Lower leg skin (tissue), 4 donors: ENCODE data around the gene TM9SF4. TPM values are rescaled to one million over a fixed set of nuclear protein-coding genes. Genes with fewer than 3 reads are reported as not detected.

ENCODE experiments used
- DNase-seq, 2 donors: peaks; one replicate each; pipeline ENCODE4 v3.0.0-alpha.2; 2019; ENCODE audit warnings: low spot score in 2 of 2
- H3K4me3 ChIP-seq: fragments of 200-600 bp; sonication (generic); 2 replicates; pipeline ENCODE4 v1.5.1; 2017; ENCODE audit warnings: mild to moderate bottlenecking, low read depth; ENCODE audit not compliant: poor library complexity, severe bottlenecking
- POLR2A ChIP-seq, 2 donors: fragments of 450-650 bp; IDR thresholded peaks; one replicate each; pipeline ENCODE4 v1.6.1; 2016 to 2017; ENCODE audit warnings: antibody characterized with exemption in 2 of 2, mild to moderate bottlenecking in 1 of 2, moderate library complexity in 1 of 2
- WGBS, 2 donors: methylation state at CpG; one replicate each; pipeline ENCODE4 v1.1.5; 2018; 5-methylcytosine and 5-hydroxymethylcytosine counted together
- intact Hi-C: fragments of 100-400 bp; cut with DNase I; formaldehyde crosslinking; loops from one replicate; pipeline ENCODE4 v1.15.0; 2023; ENCODE audit warnings: low total_unique reads
- total RNA-seq, 4 donors: library from RNA; depleted of rRNA; stranded (reverse); fragments of >200 nt; gene quantifications; one replicate each; pipeline ENCODE4 v1.1.0, GENCODE V29; 2016
- TF ChIP-seq, protein P1 (sequence below), 3 donors: fragments of 450-650 bp; IDR thresholded peaks; one replicate each; pipeline ENCODE4 v1.5.1; 2016; ENCODE audit warnings: antibody characterized with exemption in 3 of 3, mild to moderate bottlenecking in 3 of 3, moderate library complexity in 2 of 3

TM9SF4 gene
- total RNA-seq, 4 donors from 2014 or later: 42.2 to 49.5 (median 47.3) TPM

DNA sequence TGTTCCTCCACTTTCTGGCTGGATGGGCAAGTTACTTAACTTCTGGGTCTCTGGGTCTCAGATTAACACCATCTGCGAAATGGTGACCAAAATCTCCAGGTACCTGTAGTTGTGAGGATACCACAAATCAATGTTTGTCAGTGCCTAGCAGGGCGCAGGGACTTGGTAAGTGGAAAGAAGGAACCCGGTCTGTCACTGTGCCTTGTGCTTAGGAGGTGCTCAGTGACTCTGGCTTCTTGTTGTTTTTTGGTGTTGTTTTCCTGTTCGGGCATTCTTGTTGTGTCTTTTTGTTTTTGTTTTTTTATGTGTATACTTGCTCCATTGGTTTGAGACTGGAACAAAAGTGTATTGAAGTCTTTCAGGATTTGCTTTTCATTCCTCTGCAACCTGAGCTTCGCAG, 17.8 kb downstream of the TM9SF4 start:
- WGBS, 2 donors: 93 to 94% methylated on average over 5 of the region's 5 CpGs
- TF ChIP-seq POLR2A (IDR thresholded peaks at IDR 0.05): no peak
- TF ChIP-seq, protein P1, sequence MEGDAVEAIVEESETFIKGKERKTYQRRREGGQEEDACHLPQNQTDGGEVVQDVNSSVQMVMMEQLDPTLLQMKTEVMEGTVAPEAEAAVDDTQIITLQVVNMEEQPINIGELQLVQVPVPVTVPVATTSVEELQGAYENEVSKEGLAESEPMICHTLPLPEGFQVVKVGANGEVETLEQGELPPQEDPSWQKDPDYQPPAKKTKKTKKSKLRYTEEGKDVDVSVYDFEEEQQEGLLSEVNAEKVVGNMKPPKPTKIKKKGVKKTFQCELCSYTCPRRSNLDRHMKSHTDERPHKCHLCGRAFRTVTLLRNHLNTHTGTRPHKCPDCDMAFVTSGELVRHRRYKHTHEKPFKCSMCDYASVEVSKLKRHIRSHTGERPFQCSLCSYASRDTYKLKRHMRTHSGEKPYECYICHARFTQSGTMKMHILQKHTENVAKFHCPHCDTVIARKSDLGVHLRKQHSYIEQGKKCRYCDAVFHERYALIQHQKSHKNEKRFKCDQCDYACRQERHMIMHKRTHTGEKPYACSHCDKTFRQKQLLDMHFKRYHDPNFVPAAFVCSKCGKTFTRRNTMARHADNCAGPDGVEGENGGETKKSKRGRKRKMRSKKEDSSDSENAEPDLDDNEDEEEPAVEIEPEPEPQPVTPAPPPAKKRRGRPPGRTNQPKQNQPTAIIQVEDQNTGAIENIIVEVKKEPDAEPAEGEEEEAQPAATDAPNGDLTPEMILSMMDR (IDR thresholded peaks at IDR 0.05): no peak
- peak in 1 of 2 donors; percentile 29 for DNase-seq
- intact Hi-C loops: no loop called here
- H3K4me3 ChIP-seq: no peak overlapping the region

DNA sequence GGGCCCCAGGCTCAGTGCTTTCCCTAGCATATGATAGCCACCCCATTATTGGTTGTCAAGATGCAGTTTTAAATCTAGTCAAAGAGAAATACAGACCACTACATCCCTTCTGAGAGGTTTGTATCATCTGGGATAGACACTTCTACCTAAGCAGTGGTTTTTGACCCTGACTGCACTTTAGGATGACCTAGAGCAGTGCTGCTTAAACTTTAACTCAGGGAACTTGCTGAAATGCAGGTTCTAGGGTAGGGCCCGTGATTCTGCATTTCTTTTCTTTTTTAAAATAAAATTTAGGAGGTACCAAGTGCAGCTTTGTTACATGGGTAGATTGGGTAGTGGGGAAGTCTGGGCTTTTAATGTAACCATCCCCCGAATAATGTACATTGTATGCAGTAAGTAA, 18.7 kb downstream of the TM9SF4 start:
- TF ChIP-seq, protein P1 (IDR thresholded peaks at IDR 0.05): no peak
- no peak for TF ChIP-seq POLR2A (IDR thresholded peaks at IDR 0.05)

DNA sequence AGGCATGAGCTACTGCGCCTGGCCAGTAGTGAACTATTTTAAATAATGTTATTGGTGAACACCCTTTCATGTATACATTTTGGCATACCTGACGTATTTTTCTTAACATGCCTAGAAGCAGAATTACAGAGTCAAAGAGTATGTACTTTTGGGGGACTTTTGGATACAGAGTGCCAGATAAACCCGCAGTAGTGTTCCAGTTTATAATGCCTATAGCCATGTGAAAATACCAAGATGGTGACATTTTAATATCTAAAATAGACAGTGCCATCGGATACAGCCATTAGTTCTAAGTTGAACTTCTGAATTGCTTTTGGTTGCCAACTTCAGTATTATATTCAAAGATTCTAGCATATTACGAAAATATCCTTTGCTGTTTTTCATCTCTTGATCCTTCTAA, 20.3 kb downstream of the TM9SF4 start:
- WGBS, 2 donors: 90 to 94% methylated on average over 5 of the region's 5 CpGs
- DNase-seq: no peak
- no peak overlapping the region for H3K4me3 ChIP-seq
- TF ChIP-seq POLR2A (IDR thresholded peaks at IDR 0.05): no peak
- TF ChIP-seq, protein P1 (IDR thresholded peaks at IDR 0.05): no peak
- intact Hi-C loops: no loop called here

More for the DNA sequence above, 18.7 kb downstream of the TM9SF4 start:
- DNase-seq: no peak
- H3K4me3 ChIP-seq: no peak overlapping the region
- WGBS, 2 donors: 93 to 96% methylated on average over 2 of the region's 2 CpGs
- intact Hi-C loops: no loop called here

DNA sequence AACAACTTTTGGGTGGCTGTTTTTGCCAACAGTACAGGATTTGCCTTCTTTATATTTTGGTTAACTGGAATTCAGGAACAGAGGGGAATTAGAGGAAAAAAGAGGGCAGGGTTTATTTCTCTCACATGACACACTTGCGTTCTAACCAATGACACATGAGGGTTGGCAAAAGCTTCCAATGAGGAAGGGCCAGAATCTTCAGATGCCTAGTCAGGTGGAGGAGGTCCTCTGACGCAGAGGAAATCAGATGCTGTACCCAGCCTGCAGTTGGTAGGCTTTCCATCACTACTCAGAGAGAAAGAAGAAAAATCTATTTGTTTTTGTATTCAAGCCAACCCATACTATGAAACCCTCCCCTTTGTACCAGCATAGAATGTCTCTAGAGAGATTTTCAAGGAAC, 20.8 kb downstream of the TM9SF4 start:
- intact Hi-C loops: no loop called here
- WGBS, 2 donors: 42 to 86% methylated on average over 2 of the region's 2 CpGs
- H3K4me3 ChIP-seq: no peak overlapping the region
- no peak for TF ChIP-seq POLR2A (IDR thresholded peaks at IDR 0.05)
- TF ChIP-seq, protein P1 (IDR thresholded peaks at IDR 0.05): no peak
- no peak for DNase-seq

DNA sequence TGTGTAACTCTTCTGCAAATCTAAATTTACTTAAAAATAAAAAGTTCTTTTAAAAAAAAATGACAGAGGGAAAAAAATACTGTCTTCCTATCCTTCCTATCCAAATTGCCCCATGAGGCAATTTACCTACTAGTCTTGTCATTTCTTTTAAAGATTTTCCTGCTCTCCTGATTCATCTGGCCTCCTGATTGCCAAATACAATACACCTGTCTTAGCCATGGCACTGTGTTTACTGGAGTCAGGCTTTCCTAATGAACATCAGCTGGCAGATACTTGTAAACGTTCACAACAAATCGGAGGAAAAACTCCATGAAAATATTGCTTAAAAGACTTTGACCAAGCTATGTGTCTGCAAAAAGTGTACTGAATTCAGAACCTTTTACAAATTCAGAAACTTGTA, 21.5 kb downstream of the TM9SF4 start:
- H3K4me3 ChIP-seq: no peak overlapping the region

More for the DNA sequence above, 21.5 kb downstream of the TM9SF4 start:
- DNase-seq: no peak
- WGBS, 2 donors: 39 to 76% methylated on average over 2 of the region's 2 CpGs
- intact Hi-C loops: no loop called here
- no peak for TF ChIP-seq POLR2A (IDR thresholded peaks at IDR 0.05)
- TF ChIP-seq, protein P1 (IDR thresholded peaks at IDR 0.05): no peak
